Measurements from ENCODE around the gene BABAM2.

BABAM2 gene

GRCh38 chr2:28096421-28096820 is 205.9 kb downstream of the BABAM2 start:
- Histone ChIP-seq H3K9me3 (ENCODE audit: control insufficient read depth, insufficient read depth, low read depth, low read length) (no peaks in the 10 kb centered on the region), H3K4me1 (ENCODE audit: control insufficient read depth, insufficient read depth, low read length) (no peaks in the 10 kb centered on the region), H3K36me3 (ENCODE audit: control insufficient read depth in 2 of 2, insufficient read depth in 1 of 2, low read length in 2 of 2) (no peaks in the 10 kb centered on the region), H3K4me3 (ENCODE audit: low read depth, low read length) (no peak overlapping the region), H3K27ac (ENCODE audit: extremely low read depth, low read depth, low read length) (no peak overlapping the region)
- TF ChIP-seq ZNF202 (tag by site-specific recombination; IDR thresholded peaks at IDR 0.05; ENCODE audit: borderline replicate concordance) (no peak), GFI1B (tag by site-specific recombination; IDR thresholded peaks at IDR 0.05) (no peak), ZNF670 (tag by site-specific recombination; IDR thresholded peaks at IDR 0.05; ENCODE audit: low read depth) (no peak), ZNF792 (tag by site-specific recombination; IDR thresholded peaks at IDR 0.05) (no peak), ZSCAN23 (tag by site-specific recombination; IDR thresholded peaks at IDR 0.05) (no peak), ZNF211 (tag by site-specific recombination; IDR thresholded peaks at IDR 0.05; ENCODE audit: low read depth) (no peak)
- CTCF ChIA-PET: interaction anchor here (0.7 to 1.5 kb wide), 2 partner anchors 59 to 592 kb away, joined by 3 to 5 read pairs; no protein-coding TSS in a partner anchor
- POLR2A ChIA-PET: no interaction called here

DNA sequence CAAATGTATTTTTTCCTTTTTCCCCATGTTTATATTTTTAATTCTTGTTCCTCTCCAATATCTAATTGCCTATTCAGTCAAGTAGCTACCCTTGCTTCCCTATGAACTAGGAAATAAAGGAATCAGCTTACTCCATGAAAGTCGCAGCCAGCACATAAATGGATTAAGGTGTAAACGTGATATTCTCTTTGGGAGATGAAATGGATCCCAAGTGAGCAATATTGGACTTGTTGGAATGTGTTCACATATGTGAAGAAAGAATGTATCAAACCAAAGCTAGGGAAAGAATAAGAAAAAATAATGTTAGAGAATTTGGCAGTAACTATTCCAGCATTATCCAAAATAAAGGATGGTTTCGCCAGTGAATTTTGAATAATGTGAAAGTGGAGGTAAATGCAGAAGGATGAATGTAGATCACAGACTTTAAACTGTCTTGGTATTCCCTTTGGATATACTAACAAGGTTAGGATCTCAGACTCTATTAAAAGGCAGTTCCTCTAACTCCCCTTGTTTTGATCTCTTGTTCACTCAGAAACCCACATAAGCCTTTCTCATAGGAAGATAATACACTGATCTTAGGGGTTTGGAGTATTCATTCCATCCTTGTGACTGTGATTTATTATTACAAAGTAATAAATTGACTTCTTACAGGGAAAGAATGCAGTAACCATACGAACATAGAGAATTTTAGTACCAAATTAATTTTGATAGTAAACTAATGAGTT is 208.1 kb downstream of the BABAM2 start:
- Histone ChIP-seq H3K9me3 (ENCODE audit: control insufficient read depth, insufficient read depth, low read depth, low read length) (no peaks in the 10 kb centered on the region), H3K27ac (ENCODE audit: extremely low read depth, low read depth, low read length) (no peak overlapping the region), H3K4me3 (ENCODE audit: low read depth, low read length) (no peak overlapping the region), H3K36me3 (ENCODE audit: control insufficient read depth in 2 of 2, insufficient read depth in 1 of 2, low read length in 2 of 2) (no peaks in the 10 kb centered on the region), H3K4me1 (ENCODE audit: control insufficient read depth, insufficient read depth, low read length) (no peaks in the 10 kb centered on the region)
- ChIA-PET POLR2A (no interaction called here), CTCF (interaction anchor here (1.3 kb wide), 1 partner anchor 35 kb away, joined by 5 read pairs; no protein-coding TSS in a partner anchor)
- no peak for TF ChIP-seq ZNF112 (tag by site-specific recombination; IDR thresholded peaks at IDR 0.05)
- TF ChIP-seq ZNF624 (tag by site-specific recombination; IDR thresholded peaks at IDR 0.05): no peak
- TF ChIP-seq ZNF677 (tag by site-specific recombination; IDR thresholded peaks at IDR 0.05): no peak
- no peak for TF ChIP-seq ZNF10 (tag by site-specific recombination; IDR thresholded peaks at IDR 0.05)
- no peak for TF ChIP-seq ZBTB17 (tag by site-specific recombination; IDR thresholded peaks at IDR 0.05)
- no peak for TF ChIP-seq ZNF785 (tag by site-specific recombination; IDR thresholded peaks at IDR 0.05)
- TF ChIP-seq ZNF473 (tag by site-specific recombination; IDR thresholded peaks at IDR 0.05): no peak
- no peak for TF ChIP-seq ZNF692 (tag by site-specific recombination; IDR thresholded peaks at IDR 0.05)
- TF ChIP-seq, protein P1, sequence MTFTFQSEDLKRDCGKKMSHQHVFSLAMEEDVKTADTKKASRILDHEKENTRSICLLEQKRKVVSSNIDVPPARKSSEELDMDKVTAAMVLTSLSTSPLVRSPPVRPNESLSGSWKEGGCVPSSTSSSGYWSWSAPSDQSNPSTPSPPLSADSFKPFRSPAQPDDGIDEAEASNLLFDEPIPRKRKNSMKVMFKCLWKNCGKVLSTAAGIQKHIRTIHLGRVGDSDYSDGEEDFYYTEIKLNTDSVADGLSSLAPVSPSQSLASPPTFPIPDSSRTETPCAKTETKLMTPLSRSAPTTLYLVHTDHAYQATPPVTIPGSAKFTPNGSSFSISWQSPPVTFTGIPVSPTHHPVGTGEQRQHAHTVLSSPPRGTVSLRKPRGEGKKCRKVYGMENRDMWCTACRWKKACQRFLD (tag by site-specific recombination; IDR thresholded peaks at IDR 0.05): no peak
- no peak for TF ChIP-seq ZNF324 (tag by site-specific recombination; IDR thresholded peaks at IDR 0.05)
- TF ChIP-seq ZXDB (tag by site-specific recombination; IDR thresholded peaks at IDR 0.05): no peak
- TF ChIP-seq ZNF544 (tag by site-specific recombination; IDR thresholded peaks at IDR 0.05): no peak
- TF ChIP-seq GLIS1 (tag by site-specific recombination; IDR thresholded peaks at IDR 0.05): no peak
- TF ChIP-seq ZSCAN16 (tag by site-specific recombination; IDR thresholded peaks at IDR 0.05): no peak
- no peak for TF ChIP-seq ZNF221 (tag by site-specific recombination; IDR thresholded peaks at IDR 0.05; ENCODE audit: borderline replicate concordance)
- TF ChIP-seq ZNF555 (tag by site-specific recombination; conservative IDR thresholded peaks at IDR 0.05): no peak
- no peak for TF ChIP-seq PRDM1 (tag by site-specific recombination; IDR thresholded peaks at IDR 0.05)
- no peak for TF ChIP-seq SP3 (tag by site-specific recombination; IDR thresholded peaks at IDR 0.05)
